D341Med (cell line): ENCODE measurements around the gene MCOLN3.

Experiments
- DNase-seq: peaks from one replicate; pipeline ENCODE4 v3.0.0; 2012; ENCODE audit warnings: low spot score

Gene MCOLN3

GRCh38 chr1:85048296-85049064, at the start of gene MCOLN3:
TSS of gene MCOLN3 (minus strand) at chr1:85048500. CDS start at chr1:85045360, 3,140 bp downstream.
- peak; percentile 75 for DNase-seq

DNA sequence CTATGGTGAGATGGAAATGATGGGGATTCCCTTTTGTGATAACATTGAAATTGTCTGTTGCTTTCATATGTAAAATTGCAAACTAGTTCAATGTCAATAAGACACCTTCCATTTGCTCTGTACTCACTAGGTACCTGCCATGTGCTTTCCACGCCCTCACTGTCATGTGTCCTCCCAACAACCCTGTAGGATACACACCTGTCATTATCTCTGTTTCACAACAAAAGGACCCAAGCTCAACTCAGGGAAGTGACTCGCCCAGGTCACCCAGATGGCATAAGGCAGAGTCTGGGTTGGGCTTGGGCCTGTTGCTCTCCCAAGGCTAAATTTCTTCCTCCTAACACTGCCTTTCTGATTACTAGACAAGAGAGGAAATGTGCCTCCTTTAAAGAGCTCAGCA, 45.3 kb upstream of the MCOLN3 start:
- no peak for DNase-seq

GRCh38 chr1:85091671-85092280, 43.5 kb upstream of the MCOLN3 start:
- DNase-seq = no peak

- no peak for DNase-seq
These were observed 41.9 kb upstream of the MCOLN3 start for GRCh38 chr1:85090225-85090624.

GRCh38 chr1:85089203-85089602, 40.9 kb upstream of the MCOLN3 start:
- DNase-seq = no peak

GRCh38 chr1:85088408-85088784, 40.1 kb upstream of the MCOLN3 start:
- DNase-seq = no peak

GRCh38 chr1:85087659-85088407, 39.5 kb upstream of the MCOLN3 start:
- no peak for DNase-seq

GRCh38 chr1:85085417-85085816, 37.1 kb upstream of the MCOLN3 start:
- no peak for DNase-seq

GRCh38 chr1:85078903-85079302, 30.6 kb upstream of the MCOLN3 start:
- no peak for DNase-seq

- DNase-seq = no peak
These were observed 26.2 kb upstream of the MCOLN3 start for GRCh38 chr1:85074365-85074964.

GRCh38 chr1:85070972-85071492, 22.7 kb upstream of the MCOLN3 start:
- DNase-seq = no peak

DNA sequence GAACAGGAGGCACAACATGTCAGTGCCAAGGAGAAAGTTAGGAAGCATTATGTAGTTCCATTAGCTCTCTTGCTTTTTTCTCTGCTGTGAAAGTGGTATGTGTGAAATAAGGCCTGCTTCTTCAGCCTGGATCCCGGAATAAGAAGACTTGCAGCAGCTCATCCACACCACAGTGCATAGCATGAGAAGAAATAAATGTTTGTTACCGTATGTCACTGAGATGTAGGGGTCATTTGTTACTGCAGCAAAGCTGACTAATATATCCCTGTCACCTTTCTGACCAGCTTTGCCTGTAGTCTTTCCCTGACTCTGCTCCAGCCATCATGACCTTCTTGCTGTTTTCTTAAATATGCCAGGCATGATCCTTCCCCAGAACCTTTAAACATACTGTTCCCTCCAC, 20.5 kb upstream of the MCOLN3 start:
- no peak for DNase-seq

- DNase-seq = no peak
These were observed 17.2 kb upstream of the MCOLN3 start for GRCh38 chr1:85065550-85065949.

DNA sequence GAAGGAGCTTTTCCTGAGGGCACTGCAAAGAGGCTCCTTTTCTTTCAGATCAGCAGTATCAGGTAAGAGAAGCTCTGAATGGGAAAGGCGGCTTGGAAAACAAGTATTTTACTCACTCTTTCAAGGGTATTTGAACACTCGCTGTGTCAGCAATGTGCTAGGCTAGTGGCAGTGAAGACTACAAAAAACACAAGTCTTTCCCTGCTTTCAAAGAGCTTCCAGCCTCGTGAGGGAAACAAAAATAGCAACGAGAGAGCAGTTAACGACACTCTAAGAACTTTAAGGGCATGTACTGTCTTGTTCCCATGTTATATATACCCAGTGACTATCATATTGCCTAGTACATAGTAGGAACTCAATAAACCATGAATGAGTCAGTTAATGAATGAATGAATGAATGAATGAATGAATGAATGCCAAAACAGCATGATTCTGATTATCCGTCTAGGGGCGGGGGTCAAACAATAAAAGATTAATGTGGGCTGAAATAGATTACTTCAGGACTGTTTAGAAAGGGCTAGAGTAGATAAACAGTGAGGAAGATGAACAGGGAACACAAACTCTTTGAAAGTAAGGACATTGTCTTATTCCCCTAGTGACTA, 14.2 kb upstream of the MCOLN3 start:
- no peak for DNase-seq

- peak; percentile 82 for DNase-seq
These were observed 13.6 kb upstream of the MCOLN3 start for GRCh38 chr1:85061711-85062424.

- no peak for DNase-seq
These were observed 11.7 kb upstream of the MCOLN3 start for GRCh38 chr1:85060038-85060437.

DNA sequence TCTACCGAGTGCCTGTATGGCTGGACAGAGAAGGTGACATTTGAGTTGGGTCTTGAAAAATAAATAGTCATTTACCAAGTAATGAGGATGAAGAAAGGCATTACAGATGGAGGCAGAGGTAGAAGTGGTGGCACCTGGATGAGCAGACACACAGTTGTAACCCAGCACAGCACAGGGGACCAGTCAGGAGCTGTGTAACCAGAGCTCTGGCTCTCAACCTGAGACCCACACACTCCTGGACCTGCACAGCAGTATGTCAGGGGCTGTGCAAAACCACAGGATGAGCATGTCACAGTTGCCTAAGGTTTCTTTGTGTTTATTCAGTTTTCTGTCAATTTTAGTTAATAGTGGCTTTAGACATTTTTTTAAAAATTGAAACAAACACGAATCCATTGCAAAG, 11.3 kb upstream of the MCOLN3 start:
- DNase-seq = no peak

GRCh38 chr1:85058786-85059185, 10.5 kb upstream of the MCOLN3 start:
- no peak for DNase-seq

- no peak for DNase-seq
These were observed 10.0 kb upstream of the MCOLN3 start for GRCh38 chr1:85058311-85058710.

DNA sequence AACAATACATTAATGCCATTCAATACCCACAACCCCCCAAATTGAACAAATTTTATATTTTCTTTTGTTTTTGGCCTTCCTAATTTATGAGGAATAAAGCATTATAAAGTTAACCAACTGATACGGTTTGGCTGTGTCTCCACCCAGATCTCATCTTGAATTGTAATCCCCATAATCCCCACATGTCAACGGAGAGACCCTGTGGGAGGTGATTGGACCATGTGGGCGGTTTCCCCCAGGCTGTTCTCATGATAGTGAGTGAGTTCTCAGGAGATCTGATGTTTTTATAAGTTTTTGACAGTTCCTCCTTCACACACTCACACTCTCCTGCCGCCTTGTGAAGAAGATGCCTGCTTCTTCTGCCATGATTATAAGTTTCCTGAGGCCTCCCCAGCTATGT, 6.4 kb upstream of the MCOLN3 start:
- no peak for DNase-seq

DNA sequence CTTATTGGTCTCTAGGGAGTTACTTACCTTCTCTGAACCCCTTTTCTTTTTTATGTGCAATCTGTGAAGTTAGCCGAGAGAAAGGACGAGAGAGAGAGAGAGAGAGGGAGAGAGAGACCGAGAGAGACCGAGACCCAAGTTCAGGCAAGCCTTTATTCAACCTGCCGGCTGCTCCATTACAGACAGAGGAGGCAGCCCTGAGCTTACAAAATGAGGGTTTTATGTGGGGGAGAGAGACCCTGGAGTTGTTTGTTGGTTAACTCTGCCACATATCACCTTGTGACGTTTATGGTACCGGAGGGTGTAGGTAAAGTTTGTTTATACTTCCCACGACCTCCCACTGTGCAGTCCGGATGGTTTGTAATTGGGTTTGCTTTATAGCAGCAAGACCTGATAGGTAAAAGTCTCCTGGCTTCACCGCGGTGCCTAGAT, 1.5 kb upstream of the MCOLN3 start:
- DNase-seq = no peak
